ENCODE data around the gene IGSF9.

DNA sequence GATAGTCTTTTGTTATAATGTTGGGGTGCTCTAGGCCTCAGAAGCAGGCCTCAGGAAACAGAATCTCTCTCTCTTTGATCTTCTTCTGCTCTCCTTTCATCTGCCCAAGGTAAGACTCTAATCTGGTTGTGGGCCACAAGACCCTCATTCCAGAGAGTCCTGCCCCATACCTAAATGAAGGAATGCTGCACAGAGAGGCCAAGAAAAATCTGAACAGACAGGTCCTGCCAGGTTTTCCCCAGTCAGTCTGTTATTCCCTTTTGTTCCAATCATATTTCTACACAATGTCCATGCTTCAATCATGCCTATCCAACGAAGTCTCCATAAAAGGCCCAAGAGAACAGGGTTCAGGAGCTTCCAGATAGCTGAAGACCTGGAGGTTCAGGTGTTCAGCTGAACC lies 38.5 kb downstream of the IGSF9 start:
- TF ChIP-seq, protein P1, sequence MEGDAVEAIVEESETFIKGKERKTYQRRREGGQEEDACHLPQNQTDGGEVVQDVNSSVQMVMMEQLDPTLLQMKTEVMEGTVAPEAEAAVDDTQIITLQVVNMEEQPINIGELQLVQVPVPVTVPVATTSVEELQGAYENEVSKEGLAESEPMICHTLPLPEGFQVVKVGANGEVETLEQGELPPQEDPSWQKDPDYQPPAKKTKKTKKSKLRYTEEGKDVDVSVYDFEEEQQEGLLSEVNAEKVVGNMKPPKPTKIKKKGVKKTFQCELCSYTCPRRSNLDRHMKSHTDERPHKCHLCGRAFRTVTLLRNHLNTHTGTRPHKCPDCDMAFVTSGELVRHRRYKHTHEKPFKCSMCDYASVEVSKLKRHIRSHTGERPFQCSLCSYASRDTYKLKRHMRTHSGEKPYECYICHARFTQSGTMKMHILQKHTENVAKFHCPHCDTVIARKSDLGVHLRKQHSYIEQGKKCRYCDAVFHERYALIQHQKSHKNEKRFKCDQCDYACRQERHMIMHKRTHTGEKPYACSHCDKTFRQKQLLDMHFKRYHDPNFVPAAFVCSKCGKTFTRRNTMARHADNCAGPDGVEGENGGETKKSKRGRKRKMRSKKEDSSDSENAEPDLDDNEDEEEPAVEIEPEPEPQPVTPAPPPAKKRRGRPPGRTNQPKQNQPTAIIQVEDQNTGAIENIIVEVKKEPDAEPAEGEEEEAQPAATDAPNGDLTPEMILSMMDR (IDR thresholded peaks at IDR 0.05; ENCODE audit: insufficient read depth, low read depth, low read length): no peak
- no peak for TF ChIP-seq EZH2 (IDR thresholded peaks at IDR 0.05; ENCODE audit: insufficient read depth, low read length)
